GM18507 (cell line): ENCODE measurements around the gene TMEM117.
A peak's percentile ranks its signal among the peaks of the same experiment; 100 is the strongest.
"Not testable (repeated sequence)": the region's sequence is repeated elsewhere in the genome, so short reads cannot be mapped to it uniquely, and the experiment has no call there.

Experiments used
- DNase-seq: peaks from one replicate; pipeline ENCODE4 v3.0.0; 2011; ENCODE audit warnings: low read depth; ENCODE audit not compliant: insufficient read length; ENCODE audit errors: extremely low spot score
- FAIRE-seq: peaks from 2 replicates; lab custom pipeline; 2011; peaks lifted over from hg19 to GRCh38; lab: Jason Lieb, UNC

Gene TMEM117

GRCh38 chr12:43835264-43835655 is 621 bp upstream of the TMEM117 start:
- FAIRE-seq (no peak), DNase-seq (no peak)

GRCh38 chr12:43836475-43836989 is 651 bp downstream of the TMEM117 start:
- DNase-seq, result no peak
- FAIRE-seq, result peak; percentile 18

GRCh38 chr12:43840338-43840737 is 4.5 kb downstream of the TMEM117 start:
- FAIRE-seq (no peak), DNase-seq (no peak)

- no peak for DNase-seq
- no peak for FAIRE-seq
Measured at GRCh38 chr12:43841253-43841652, 5.4 kb downstream of the TMEM117 start.

GRCh38 chr12:43842259-43842658 is 6.4 kb downstream of the TMEM117 start:
- FAIRE-seq, result no peak

GRCh38 chr12:43847425-43848225 is 11.7 kb downstream of the TMEM117 start:
- not testable (repeated sequence) for FAIRE-seq, DNase-seq

More at GRCh38 chr12:43842259-43842658, 6.4 kb downstream of the TMEM117 start:
- no peak for DNase-seq

GRCh38 chr12:43848226-43848507 is 12.3 kb downstream of the TMEM117 start:
- FAIRE-seq, result no peak

GRCh38 chr12:43848786-43849185 is 12.9 kb downstream of the TMEM117 start:
- DNase-seq (no peak), FAIRE-seq (no peak)

More at GRCh38 chr12:43848226-43848507, 12.3 kb downstream of the TMEM117 start:
- DNase-seq, result no peak

GRCh38 chr12:43852744-43853143 is 16.9 kb downstream of the TMEM117 start:
- FAIRE-seq, result no peak

GRCh38 chr12:43856972-43857371 is 21.1 kb downstream of the TMEM117 start:
- no peak for DNase-seq

More at GRCh38 chr12:43852744-43853143, 16.9 kb downstream of the TMEM117 start:
- DNase-seq, result no peak

GRCh38 chr12:43858096-43858495 is 22.2 kb downstream of the TMEM117 start:
- FAIRE-seq (no peak), DNase-seq (no peak)

More at GRCh38 chr12:43856972-43857371, 21.1 kb downstream of the TMEM117 start:
- FAIRE-seq, result no peak

- FAIRE-seq (no peak), DNase-seq (no peak)
Measured at GRCh38 chr12:43858991-43859390, 23.1 kb downstream of the TMEM117 start.

GRCh38 chr12:43861015-43861839 is 25.3 kb downstream of the TMEM117 start:
- FAIRE-seq, result no peak

GRCh38 chr12:43861840-43862150 is 25.9 kb downstream of the TMEM117 start:
- FAIRE-seq (no peak), DNase-seq (no peak)

More at GRCh38 chr12:43861015-43861839, 25.3 kb downstream of the TMEM117 start:
- DNase-seq, result no peak

GRCh38 chr12:43863770-43864366 is 28.0 kb downstream of the TMEM117 start:
- no peak for FAIRE-seq
- no peak for DNase-seq

- not testable (repeated sequence) for DNase-seq, FAIRE-seq
Measured at GRCh38 chr12:43864557-43864956, 28.7 kb downstream of the TMEM117 start.

GRCh38 chr12:43869184-43869583 is 33.3 kb downstream of the TMEM117 start:
- no peak for DNase-seq
- FAIRE-seq, result no peak

- DNase-seq, FAIRE-seq: not testable (repeated sequence)
Measured at GRCh38 chr12:43869765-43870164, 33.9 kb downstream of the TMEM117 start.

GRCh38 chr12:43871258-43871657 is 35.4 kb downstream of the TMEM117 start:
- not testable (repeated sequence) for FAIRE-seq, DNase-seq

- FAIRE-seq (no peak), DNase-seq (no peak)
Measured at GRCh38 chr12:43872396-43872795, 36.5 kb downstream of the TMEM117 start.
